HG02763 (cell line): ENCODE results near the gene KRT3.

Experiments
- ATAC-seq: cut with Tn5 transposase; IDR thresholded peaks from one replicate; pipeline ENCODE4 v1.9.1; 2021; ENCODE audit warnings: mild to moderate bottlenecking, moderate library complexity; ENCODE audit not compliant: unreplicated experiment

KRT3 gene

DNA sequence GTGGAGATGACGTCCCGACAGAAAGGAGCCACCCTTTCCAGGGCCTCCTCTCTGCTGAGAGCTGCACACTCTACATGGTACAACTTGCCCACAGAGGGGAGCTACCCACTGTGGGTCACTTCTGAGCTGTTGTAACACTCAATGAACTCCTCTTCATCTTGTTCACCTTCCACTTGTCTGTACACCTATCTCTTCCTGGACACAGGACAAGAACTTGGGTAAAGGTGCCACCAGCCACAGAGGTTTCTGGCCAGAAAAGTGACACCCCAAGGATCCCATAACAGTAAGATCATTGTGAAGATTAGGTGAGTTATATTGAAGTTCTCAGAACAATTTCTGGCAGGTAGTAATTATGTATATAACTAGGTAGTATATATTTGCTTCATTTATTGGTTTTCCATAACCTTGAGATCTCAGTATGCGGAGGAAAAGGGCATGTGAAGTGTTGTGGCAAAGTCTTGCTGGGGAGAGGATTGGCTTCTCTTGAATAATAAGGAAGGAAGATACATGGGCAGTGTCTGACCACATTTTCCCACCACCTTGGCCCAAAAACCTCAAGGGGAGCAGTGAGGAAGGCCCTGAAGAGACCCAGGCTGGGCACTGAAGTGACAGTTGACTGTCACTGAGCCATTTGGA is 53.0 kb downstream of the KRT3 start:
- no peak for ATAC-seq

DNA sequence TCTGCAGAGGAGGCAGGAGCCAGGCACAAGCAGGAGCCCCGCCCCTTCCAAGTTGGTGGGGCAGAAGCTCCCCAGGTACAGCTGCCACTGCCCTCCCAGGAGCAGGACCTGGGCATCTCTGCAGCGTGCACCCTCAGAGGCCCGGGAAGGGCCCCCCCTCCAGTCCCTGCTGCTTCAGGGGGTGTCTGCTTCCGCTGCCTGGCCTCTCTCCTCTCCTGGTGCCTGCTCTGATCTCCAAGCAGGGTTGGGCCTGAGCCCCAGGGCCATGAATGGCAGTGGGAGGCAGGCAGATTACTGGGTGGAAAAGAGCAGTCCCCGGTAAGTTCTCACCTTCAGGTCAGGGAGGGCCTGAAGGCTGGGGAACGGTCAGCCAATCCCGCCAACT is 53.7 kb downstream of the KRT3 start:
- ATAC-seq, result no peak

DNA sequence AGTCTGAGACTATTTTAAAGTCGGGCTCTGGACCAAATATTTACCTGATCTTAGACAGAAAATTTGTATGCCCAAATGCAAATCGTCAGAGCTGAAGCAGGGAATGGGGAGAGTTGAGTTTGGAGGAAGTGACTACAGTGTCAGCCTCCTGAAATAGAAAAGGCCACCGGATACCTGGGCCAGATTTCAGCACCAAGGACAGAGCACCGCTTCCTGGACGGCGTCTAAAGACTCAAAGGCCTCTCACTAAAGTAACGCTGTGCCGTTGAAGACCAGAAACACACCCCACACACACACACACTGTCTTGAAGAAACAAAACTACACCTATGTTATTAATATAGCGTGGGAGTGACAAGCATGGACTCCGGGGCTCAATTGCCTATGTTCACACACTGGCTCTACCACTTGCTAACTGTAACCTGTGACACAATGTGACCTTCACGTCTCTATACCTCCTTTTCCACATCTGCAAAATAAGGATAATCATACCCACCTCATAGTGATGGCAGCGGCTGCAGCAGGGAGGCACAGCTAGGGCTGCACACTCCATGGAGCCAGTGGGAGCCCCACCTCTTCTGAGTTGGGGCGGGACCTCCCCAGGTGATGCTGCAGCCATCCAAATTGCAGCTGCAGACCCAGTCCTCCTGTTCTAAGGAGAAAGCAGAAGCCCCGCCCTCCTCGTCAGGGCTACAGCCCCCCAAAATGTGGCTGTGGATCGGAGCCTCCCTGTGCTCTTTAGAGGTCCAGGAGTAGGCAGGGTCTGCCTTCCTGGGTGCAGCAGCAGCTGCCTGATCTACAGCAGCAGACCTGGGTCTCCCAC is 54.3 kb downstream of the KRT3 start:
- ATAC-seq, result no peak

DNA sequence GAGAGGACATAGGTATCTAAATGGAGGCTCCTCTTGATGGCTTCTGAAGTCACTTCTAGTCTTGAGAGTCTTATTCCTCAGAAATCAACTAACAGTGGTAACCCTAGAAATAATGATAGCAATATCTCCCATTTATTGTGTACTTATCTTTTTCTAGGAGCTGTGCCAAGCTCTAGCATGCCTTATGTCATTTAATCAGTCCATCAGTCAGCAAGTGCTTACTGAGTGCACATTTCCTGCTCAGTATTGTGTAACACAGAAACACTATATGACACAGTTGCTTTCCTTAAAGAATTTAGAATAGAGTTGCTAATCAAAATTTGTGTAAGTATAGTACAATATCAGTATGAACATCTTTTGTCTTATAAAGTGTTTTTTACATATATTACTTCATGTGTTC is 55.3 kb downstream of the KRT3 start:
- ATAC-seq, result no peak

DNA sequence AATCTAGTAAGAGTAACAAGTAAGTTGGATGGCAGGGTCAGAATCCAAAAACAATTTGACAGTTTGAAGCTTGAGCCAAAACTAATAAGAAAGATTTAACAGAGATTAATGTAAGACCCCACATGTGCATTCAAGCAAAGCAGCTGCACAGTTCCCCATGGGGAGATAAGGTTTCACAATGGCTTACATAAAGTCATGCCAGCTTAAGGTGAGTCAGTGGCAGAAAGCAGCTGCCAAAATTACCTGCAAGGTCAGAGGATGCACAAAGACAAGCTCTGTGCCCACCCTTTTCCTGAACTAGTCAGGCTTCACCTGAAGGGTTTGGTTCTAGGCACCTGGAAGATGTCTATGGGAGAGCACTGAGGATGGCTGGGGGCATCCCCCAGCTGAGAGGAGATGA is 56.0 kb downstream of the KRT3 start:
- ATAC-seq, result no peak
